ENCODE measurements around the gene SCN8A.
"Not testable (repeated sequence)": the region's sequence is repeated elsewhere in the genome, so short reads cannot be mapped to it uniquely, and the experiment has no call there.

SCN8A gene

GRCh38 chr12:51625370-51625769 is 34.3 kb downstream of the SCN8A start:
- DNase-seq: no peak

GRCh38 chr12:51626115-51626514 is 35.1 kb downstream of the SCN8A start:
- no peak for DNase-seq

GRCh38 chr12:51626629-51627028 is 35.6 kb downstream of the SCN8A start:
- no peak for DNase-seq

GRCh38 chr12:51630256-51630880 is 39.3 kb downstream of the SCN8A start:
- no peak for DNase-seq

- DNase-seq: no peak
Measured at GRCh38 chr12:51630986-51631385, 40.0 kb downstream of the SCN8A start.

- no peak for DNase-seq
Measured at GRCh38 chr12:51631591-51631990, 40.6 kb downstream of the SCN8A start.

GRCh38 chr12:51632623-51633022 is 41.6 kb downstream of the SCN8A start:
- DNase-seq: no peak

GRCh38 chr12:51635346-51635745 is 44.3 kb downstream of the SCN8A start:
- no peak for DNase-seq

- DNase-seq: no peak
Measured at GRCh38 chr12:51636581-51636980, 45.5 kb downstream of the SCN8A start.

GRCh38 chr12:51636986-51637385 is 46.0 kb downstream of the SCN8A start:
- no peak for DNase-seq

GRCh38 chr12:51639361-51639760 is 48.3 kb downstream of the SCN8A start:
- no peak for DNase-seq

GRCh38 chr12:51642286-51642685 is 51.3 kb downstream of the SCN8A start:
- no peak for DNase-seq

GRCh38 chr12:51643951-51644350 is 52.9 kb downstream of the SCN8A start:
- DNase-seq: no peak

- not testable (repeated sequence) for DNase-seq
Measured at GRCh38 chr12:51644691-51645090, 53.7 kb downstream of the SCN8A start.

- DNase-seq: no peak
Measured at GRCh38 chr12:51645961-51646360, 54.9 kb downstream of the SCN8A start.

- no peak for DNase-seq
Measured at GRCh38 chr12:51647647-51648046, 56.6 kb downstream of the SCN8A start.

- no peak for DNase-seq
Measured at GRCh38 chr12:51653431-51653830, 62.4 kb downstream of the SCN8A start.

- no peak for DNase-seq
Measured at GRCh38 chr12:51661199-51661598, 70.2 kb downstream of the SCN8A start.

GRCh38 chr12:51661836-51662235 is 70.8 kb downstream of the SCN8A start:
- no peak for DNase-seq

- no peak for DNase-seq
Measured at GRCh38 chr12:51662728-51663154, 71.7 kb downstream of the SCN8A start.

GRCh38 chr12:51663390-51663789 is 72.4 kb downstream of the SCN8A start:
- DNase-seq: no peak

- no peak for DNase-seq
Measured at GRCh38 chr12:51666696-51667095, 75.7 kb downstream of the SCN8A start.

GRCh38 chr12:51667269-51667668 is 76.2 kb downstream of the SCN8A start:
- DNase-seq: no peak

- no peak for DNase-seq
Measured at GRCh38 chr12:51669271-51669670, 78.2 kb downstream of the SCN8A start.

- DNase-seq: no peak
Measured at GRCh38 chr12:51669996-51670395, 79.0 kb downstream of the SCN8A start.

- DNase-seq: no peak
Measured at GRCh38 chr12:51672334-51672733, 81.3 kb downstream of the SCN8A start.
